CD4-positive, alpha-beta T cell treated with Interleukin-1 beta for 1 hour (primary cell): Measurements from ENCODE around the gene BMP7.
"Not testable (repeated sequence)": the region's sequence is repeated elsewhere in the genome, so short reads cannot be mapped to it uniquely, and the experiment has no call there.

Source experiments
- DNase-seq, 2 donors: peaks; one replicate each; pipeline ENCODE4 v3.0.0-alpha.2; 2020 to 2022

Gene BMP7

DNA sequence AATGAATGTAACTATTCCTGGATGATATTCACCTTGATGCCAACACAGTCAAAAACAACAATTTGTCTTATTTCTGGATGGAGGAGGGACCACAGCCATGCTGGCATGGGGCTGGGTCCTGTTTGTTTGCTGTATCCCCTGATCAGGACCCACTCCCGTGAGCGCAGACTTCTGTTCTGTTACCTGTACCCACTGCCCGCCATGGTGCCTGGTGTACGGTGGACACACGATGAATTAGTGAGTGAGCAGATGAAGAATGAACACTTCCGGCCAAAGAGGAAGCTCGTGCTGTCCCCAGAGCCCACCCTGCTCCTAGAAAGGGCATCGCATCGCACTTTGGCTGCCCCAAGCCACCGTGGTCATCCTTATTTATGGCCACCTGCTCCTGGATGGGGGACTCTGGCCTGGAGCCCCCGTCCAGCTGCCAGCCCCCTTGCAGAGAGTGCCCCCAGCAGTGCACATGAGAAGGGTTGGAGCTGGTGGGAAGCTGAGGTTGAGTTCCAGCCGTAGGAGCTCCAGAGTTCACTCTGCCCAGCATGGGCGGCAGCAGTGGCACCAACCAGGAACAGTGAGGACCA, 100.9 kb downstream of the BMP7 start:
- no peak for DNase-seq

DNA sequence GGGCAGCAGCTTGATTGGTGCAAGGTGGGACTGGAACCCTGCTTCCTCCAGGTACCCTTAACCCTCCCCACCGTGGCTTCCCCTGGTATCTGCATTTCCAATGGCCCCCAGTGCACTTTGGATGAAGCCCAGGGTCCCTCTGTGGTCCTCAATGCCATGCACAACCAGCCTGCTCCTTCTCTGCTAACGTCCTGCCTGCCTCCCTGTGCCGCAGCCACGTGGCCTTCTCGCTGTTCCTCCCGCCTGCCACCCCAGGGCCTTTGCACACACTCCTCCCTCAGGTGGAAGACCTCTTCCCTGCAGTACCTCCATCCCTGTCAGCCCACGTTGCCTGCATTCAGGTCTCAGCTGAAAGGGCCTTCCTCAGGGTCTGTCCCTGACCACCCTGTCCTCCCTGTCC, 101.6 kb downstream of the BMP7 start:
- no peak for DNase-seq

DNA sequence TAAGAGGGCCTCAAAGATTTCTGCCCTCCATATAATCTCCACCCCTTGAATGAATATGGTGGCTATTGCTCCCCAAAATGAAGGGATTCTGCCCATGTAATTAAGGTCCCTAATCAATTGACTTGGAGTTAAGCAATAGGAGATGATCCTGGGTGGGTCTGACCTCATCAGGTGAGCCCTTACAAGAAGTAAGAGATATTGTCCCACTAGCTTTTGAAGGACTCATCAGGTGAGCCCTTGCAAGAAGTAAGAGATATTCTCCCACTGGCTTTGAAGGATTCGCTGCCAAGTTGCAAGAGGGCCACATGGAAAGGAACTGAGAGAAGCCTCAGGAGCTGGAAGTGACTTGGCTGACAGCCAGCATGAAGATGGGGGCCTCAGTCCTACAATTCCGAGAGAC, 103.4 kb downstream of the BMP7 start:
- no peak for DNase-seq

DNA sequence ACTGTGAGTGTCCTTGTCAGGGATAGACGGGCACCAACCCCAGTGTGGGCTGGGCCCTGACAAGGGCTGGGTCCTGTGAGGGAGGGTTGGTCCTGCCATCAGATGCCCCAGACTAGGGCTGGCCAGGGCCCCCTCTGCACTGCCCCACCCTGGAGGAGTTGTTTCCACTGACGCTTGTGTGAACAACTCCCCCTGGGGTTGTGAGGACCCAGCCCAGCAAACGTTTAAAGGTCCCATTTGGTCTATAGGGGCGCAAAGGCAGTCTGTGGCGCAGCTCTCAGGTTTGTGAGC, 104.1 kb downstream of the BMP7 start:
- no peak for DNase-seq

DNA sequence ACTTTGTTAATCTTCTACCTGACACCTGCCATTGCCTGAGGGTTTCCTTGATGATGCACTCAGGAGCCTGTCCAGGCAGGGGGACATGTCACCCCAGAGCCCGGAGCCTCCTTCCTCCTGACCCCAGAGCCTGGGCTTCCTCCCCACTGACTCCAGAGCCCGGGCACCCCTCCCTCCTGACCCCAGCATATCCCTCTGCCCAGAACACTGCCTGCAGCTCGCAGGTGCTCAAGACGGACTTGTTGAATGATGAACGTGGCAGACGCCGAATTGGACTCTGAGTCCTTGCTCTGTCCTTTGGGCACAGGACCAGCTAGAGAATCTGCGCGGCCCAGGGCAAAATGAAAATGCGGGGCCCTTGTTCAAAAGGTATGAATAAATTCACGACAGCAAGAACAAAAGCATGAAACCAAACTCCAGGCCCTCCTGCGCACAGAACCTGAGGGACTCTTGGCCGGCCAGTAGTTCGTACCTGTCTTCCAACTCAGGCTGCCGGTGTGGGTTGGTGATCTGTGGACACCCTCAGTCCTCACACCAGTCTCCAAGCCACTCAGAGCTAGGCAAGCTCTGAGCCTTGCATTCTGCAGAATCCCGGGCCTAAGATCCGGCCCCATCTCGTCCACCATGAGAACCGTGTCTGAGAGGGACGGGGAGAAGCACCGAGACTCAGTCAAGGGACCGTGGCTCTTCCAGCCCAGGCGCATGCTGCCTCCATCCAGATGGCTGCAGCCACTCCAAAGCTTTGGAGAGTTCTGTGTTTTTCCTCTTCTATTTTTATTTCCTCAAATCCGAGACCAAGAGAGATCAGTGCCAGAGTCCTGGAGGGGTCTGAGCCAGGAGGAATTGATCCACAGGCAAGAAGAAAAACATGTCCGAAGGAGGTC, 104.7 kb downstream of the BMP7 start:
- no peak for DNase-seq

DNA sequence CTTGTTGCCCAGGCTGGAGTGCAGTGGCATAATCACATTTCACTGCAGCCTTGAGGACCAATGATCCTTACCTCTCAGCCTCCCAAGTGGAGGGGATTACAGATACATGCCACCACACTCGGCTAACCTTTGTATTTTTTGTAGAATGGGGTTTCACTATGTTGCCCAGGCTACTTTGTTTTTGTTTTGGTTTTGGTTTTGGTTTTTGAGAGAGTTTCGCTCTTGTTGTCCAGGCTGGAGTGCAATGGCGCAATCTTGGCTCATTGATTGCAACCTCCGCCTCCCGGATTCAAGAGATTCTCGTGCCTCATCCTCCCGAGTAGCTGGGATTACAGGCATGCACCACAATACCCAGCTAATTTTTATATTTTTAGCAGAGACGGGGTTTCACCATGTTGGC, 105.5 kb downstream of the BMP7 start:
- DNase-seq: no peak

DNA sequence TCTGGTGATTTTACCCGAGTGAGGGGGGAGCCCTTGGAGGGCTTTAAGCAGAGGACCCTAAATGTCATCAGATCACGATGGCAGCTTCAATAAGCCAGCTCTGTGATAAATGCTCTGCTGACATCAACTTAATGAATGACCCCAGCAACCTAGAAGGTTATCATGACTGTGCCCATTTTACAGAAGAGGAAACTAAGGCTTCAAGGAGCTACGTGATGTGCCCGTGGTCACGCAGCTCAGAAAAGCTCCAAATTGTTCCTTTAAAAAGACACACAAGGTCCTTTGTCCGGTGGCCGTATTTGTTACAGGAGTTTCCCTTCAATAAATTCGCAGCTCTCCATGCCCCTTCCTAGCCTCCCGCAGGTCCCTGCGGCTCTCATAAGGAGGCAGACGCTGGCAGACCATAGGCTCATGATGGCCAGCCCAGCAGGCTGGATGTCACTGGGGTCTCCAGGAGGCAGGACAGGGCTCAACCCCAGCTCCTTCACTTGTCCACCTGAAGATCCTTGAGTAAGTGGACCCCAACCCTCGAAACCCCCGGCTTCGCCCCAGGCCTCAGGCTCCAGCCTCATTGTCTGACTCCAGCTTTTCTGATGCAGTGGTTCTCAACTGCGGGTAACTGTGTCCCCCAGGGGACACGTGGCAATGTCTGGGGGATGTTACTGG, 106.4 kb downstream of the BMP7 start:
- DNase-seq: no peak

DNA sequence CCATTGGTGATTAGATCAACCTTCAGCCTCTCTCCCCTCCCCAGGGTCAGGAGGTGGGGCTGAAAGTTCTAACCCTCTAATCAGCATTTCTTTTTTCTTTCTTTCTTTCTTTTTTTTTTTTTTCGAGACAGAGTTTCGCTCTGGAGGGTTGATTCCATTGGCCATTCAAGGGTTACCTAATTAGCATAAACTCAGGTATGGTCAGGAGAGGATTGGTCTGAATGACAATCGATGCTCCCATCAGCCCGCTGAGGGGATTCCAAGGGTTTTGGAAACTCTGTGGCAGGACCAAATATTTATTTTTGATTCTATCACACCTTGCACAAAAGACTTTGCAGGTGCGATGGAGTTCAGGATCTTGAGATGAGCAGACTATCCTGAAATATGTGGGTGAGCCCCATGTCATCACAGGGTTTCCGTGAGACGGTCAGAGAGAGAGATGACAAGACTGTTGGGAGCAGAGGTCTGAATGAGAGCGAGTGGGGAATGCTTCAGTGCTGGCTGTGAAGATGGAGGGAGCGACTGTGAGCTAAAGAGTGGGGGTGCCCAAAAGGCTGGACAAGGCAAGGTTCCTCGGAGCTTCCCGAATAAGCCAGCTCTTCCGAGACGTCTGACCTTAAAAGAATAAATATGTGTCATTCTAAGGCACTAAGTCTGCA, 107.1 kb downstream of the BMP7 start:
- DNase-seq: no peak

DNA sequence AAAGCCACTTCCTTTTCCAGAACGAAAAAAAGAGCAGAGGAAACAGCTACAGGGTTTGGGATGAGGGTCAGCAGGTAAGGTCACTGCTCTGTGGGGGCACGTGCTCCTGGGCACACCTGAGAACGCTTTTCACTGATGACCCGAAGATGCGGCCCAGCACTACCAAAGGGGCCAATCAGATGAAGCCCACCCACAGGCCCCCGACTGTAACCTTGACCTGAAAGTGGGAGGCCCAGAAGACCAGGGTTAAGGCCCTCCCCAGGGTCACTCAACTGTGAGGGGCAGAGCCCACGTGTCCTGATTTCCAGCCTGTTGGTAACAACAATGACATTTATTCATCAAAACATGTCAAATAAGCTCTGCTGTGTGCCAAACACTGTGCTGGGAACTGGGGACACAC, 108.0 kb downstream of the BMP7 start:
- no peak for DNase-seq

DNA sequence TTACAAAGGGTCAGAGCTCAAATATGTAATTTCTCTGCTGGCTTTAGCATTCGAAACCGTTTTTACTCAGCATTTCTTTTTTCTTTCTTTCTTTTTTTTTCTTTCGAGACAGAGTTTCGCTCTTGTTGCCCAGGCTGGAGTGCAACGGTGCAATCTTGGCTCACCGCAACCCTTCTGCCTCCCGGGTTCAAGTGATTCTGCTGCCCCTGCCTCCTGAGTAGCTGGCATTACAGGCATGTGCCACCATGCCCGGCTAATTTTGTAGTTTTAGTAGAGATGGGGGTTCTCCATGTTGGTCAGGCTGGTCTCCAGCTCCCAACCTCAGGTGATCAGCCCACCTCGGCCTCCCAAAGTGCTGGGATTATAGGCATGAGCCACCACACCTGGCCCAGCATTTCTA, 108.7 kb downstream of the BMP7 start:
- DNase-seq: not testable (repeated sequence)

DNA sequence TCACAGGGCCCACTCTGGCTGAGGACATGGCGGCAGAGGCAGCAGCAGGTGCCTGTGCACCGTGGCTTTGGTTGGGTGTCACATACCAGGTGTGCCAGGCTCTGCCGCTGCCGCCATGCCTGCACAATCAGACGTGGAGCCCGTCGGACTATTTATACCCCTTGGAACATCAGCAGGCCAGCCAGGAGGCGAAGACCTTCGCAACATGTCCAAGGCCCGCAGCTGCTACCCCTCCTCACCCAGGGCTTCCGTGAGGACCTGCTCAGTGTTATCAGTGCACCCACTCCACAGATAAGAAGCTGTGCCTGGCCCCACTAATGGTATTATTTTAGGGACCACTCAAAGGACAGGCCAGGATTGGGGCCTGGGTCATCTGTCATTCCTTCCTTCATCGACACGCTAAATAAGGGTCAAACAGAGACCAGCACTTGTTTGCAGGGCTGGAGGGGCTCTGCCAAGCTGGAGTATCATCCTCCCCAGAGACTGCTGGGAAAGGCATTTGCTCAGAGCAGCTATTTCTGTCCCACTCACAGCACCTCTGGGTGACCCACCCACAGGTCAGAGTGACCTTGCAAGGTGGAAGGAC, 109.2 kb downstream of the BMP7 start:
- DNase-seq: no peak

DNA sequence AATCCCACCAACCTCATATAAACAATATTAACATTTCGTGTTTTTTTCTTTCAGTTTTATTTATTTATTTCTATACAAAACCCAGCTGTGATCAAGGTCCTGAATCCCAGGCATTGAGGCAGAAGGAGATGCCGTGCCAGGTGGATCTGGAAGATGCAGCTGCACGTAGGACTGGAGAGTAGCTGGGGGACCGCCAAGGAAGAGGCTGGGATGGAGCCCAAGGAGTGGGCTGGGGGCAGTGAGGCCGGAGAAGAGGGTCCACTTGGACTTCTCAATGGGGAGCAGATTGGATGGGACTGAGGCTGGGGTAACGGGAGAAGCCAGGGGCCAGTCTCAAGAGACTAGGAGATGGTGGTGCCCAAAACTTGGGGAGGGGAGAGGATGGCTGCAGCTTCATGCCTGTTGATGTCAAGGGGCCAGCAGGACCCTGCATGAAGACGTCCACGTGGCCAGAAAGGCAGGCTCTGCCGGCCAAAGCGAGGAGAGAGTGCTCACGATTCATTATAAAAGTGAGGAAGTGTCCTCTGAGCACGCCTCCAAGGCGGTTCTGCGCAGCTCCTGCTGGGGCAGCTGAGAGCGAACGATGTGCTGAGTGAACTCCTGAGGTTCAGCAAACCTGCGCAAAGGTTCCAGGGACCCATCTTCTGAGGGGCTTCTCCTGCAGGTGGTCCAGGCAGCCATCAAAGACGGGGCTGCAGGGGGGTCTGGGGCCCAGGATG, 110.3 kb downstream of the BMP7 start:
- no peak for DNase-seq

DNA sequence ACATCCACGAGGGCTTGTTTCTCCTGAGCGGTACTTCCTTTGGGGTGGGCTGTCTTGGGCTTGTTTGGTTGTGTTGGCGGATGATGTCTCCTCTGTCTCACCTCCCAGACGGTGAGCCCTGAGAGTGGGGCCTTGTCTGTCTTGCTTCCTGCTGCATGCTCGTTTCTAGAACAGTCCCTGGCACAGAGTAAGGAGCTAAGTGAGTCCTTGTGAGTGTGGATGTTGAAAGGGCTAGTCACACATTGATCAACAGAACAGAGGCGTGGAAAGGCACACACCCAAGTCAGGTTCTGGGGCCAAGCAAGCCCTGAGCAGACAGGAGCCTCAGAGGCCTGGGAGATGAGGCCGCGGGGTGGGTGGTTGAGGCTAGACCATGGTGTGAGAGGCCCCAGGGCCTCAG, 111.0 kb downstream of the BMP7 start:
- DNase-seq: no peak

DNA sequence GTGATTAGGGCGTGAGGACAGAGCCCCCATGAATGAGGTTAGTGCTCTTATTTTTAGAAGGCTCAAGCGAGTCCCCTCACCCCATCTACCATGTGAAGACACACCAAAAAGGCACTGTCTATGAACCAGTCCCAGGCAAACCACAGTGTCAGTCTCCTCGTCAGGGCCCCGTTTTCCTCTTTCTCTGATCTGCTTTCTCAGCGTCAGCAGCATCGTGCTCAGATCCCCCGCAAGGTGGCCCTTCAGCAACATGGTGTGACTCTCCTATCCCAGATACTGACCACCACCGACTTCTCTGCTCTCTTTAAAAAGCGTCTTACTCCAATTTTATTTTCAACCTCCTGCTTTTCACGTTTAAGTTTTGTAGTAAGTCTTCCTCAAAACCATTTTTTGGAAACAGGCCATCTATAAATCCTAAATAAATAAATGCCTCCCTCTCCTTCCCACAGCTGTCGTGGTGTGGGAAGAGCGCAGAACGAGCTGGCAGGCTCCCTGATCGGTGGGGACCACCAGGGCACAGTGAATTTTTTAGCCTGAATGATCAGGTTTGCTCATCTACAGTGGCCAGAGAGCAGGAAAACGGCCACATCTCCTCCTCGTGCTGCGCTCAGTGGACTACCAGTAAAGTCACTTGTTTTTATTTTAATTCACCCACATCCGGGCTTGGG, 113.1 kb downstream of the BMP7 start:
- DNase-seq: no peak

DNA sequence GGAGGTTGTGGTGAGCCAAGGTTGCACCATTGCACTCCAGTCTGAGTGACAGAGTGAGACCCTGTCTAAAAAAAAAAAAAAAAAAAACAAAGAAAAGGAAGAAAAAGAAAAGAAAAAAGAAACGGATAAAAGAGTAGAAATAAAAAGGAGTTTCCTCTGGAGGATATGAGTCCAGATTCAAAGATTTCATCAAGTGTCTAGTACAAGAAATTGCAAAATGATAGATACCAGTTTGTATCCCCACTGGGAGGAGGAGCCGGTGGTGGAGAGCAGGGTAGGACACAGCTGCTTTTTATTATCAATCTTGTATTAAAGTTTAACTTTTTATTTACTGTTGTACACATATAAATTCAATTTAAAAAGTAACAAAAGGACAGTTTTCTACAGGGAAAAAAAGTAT, 113.9 kb downstream of the BMP7 start:
- DNase-seq: no peak

DNA sequence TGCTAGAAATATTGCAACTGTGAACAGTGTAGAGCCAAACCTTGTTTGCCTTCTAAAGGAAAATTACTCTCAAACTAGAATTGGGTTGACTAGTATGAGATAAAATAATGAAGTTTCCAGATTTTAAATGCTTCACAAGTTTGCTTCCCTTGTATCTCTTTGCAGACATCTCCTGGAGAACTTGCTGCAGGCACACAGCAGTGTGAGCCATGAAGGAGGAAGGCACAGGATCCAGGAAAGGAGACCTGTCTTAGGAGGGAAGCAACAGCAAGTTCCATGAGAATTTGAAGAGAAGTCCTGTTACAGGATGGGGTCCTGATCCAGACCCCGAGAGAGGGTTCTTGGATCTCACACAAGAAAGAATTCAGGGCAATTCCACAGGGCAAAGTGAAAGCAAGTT, 115.9 kb downstream of the BMP7 start:
- DNase-seq: no peak

DNA sequence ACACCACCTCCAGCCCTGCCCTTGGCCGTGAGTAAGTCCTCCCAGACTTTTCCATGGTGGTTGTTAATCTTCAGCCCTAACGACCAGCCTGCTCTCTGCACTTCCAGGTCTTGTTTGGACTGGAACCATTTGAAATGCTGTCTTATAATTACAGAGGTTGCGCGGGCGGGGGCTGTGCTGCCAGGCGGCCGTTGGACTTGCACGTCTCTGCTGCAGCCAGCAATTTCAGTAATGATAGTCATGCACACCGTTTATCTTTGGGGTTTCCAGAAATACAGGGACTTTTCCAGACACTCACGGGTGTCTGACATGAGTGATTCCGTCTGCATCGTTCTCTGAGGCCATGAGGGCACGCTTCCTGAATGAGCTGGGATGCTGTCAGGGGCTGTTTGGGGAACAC, 118.2 kb downstream of the BMP7 start:
- no peak for DNase-seq

DNA sequence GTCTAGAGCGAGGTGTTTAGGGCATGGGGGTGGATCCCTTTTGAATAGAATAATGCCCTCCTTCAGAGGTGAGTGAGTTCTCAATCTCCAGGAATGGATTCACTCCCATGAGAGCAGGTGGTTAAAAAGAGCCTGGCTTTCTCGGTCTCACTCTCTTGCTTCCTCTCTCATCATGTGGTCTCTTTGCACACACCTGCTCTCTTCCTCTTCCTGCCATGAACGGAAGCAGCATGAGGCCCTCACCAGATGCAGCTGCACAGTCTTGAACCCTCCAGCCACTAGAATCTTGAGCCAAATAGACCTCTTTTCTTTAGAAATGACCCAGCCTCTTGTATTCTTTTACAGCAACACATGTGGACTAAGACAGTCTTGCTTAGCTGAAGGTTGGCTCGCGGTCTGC, 119.3 kb downstream of the BMP7 start:
- DNase-seq: no peak

DNA sequence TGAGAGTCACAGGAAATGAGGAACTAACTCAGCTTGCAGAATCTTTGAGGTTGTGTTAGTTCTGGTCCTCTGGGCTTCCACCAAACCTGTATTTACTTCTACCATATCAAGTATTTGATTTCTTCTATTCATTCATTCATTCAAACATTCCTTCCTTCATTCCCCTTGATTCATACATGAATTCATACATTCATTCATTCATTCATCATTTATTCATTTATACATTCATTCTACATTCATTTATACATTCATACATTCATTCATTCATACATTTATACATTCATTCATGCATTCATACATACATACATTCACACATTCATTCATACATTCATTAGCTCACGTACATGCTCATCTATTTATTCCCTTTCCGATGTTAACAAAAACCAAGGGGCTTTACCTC, 120.3 kb downstream of the BMP7 start:
- no peak for DNase-seq

DNA sequence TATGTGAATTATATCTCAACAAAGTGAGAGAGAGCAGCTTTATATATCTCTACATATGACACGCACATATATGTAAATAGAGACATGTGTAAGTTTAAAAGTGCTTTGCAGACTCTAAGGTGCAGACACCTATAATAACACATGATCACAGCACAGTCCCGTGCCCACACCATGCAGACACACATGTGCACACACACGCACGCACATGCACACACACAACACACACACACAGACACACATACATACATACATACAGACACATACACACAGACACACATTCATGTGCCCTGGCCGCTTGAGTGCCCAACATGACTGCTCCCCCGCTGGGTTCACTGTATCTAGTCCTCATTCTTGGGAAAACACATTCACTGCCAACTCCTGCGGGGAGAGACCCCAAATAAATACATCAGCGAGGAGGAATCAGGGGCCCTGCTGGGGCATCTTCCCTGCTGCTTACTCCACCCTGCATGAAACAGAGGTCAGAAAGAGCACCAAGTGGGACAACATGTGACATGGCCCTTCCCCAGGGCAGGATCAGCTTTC, 121.3 kb downstream of the BMP7 start:
- DNase-seq: no peak

DNA sequence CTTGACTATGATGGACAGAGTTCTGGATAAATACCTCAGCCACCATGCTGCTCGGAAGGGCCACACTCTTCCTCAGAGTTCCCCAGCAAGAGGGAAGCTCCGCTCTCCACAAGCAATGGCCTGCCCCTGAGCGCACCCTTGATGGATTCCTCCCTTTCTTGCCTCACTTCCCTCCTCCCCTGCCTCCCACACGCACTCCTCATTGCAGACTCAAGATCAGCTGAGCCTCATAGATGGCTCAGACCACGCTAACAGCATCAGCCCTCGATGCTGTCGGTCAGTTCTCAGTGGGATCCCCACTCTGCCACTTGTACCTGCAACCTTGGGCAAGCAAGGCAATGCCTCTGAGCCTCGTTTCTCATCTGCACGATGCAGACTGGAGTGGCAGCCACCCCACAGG, 123.3 kb downstream of the BMP7 start:
- no peak for DNase-seq

DNA sequence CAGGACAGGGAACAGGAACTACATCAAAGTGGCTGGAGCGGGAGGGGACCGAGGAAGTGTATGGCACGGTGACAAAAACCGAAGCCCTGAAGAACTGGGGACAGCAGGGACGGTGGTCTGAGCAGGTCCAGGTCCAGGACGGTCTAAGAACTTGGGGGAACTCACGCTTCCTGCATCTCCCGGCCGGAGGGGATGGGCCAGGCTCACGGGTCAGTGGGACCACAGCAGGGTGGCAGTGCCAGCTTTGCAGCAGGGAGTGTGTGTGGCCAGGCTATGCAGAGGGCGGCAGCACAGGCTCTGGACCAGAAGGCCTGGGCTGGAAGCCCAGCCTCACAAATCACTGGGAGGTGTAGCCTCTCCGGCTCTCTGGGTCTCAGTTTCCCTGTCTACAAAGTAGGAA, 123.8 kb downstream of the BMP7 start:
- DNase-seq: no peak
